ENCODE measurements around the gene ITPA.

Gene ITPA

DNA sequence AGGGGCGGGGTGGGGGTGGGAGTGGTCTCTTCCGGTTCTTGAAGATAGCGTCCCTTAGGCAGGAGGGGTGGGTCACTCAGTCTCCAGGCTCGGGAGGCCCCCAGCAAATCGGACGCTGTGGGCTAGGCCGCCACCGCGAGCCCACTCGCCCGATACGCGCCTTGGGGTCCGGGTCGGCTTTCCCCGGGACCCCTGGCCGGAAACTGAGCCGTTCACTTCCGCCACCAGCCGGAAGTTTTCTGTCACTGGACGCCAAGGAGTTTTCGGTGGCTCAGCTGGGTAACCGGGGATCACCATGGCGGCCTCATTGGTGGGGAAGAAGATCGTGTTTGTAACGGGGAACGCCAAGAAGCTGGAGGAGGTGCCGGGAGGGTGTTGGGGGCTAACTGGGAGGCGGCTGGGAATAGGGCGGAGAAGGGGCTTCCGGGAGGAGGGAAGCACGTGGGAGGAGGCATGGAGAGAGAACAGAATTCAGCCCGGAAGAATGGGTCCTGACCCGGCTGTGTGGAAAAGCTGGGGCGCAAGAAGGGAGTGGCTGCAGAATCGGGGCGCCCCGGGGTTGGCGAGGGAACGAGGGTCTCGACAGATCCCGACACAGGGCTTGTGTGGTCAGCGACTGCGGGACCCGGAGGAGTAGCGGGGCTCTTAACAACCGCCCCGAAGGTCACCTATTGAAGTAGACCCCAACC is at the start of gene ITPA:
TSS of gene ITPA (plus strand) at position 242 of the 689 bp plus-strand sequence. CDS start at position 296, 54 bp downstream.
- in situ Hi-C loops (cut with MboI; ENCODE audit: low sequenced_read_pairs) = no loop called here

DNA sequence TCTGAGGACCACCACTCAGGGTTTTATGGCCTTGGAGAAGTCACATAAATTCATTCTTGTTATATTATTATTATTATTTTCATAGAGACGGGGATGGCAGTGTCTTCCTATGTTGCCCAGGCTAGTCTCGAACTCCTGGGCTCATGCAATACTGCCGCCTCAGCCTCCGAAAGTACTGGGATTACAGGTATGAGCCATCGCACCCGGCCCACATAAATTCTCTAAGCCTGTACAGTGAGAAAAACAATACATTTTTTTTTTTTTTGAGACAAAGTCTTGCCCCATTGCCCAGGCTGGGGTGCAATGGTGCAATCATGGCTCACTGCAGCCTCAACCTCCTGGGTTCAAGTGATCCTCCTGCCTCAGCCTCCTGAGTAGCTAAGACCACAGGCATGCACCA is 48.9 kb upstream of the ITPA start:
- in situ Hi-C loops (cut with MboI; ENCODE audit: low sequenced_read_pairs) = no loop called here

- in situ Hi-C loops (cut with MboI; ENCODE audit: low sequenced_read_pairs) = no loop called here
Observed at GRCh38 chr20:3161316-3162079, 47.8 kb upstream of the ITPA start.

DNA sequence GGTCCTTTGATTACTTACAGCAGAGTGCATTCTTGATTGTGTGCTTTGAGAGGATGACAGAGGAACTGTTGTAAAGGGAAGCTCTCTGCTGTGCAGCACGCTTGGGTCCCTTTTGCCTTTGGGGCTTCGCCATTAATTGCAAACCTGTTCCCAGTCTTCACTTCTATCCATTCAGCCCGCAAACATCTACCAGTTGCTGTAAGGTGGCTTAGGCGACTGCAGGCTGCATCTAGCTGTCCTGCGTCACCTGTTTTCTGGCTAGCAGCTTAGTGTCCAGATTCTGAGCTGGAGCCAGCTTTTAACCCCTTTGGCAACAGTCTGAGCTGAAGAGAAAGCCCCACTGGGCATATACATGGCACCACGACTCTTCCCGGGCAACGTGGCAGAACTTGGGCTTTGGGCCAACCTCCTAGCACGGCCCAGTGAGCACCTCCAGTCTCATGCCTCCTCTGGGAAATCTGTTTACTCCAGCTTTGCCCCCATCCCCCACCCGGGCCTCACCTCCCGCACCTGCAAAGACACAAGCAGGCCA is 47.2 kb upstream of the ITPA start:
- in situ Hi-C loops (cut with MboI; ENCODE audit: low sequenced_read_pairs) = no loop called here

DNA sequence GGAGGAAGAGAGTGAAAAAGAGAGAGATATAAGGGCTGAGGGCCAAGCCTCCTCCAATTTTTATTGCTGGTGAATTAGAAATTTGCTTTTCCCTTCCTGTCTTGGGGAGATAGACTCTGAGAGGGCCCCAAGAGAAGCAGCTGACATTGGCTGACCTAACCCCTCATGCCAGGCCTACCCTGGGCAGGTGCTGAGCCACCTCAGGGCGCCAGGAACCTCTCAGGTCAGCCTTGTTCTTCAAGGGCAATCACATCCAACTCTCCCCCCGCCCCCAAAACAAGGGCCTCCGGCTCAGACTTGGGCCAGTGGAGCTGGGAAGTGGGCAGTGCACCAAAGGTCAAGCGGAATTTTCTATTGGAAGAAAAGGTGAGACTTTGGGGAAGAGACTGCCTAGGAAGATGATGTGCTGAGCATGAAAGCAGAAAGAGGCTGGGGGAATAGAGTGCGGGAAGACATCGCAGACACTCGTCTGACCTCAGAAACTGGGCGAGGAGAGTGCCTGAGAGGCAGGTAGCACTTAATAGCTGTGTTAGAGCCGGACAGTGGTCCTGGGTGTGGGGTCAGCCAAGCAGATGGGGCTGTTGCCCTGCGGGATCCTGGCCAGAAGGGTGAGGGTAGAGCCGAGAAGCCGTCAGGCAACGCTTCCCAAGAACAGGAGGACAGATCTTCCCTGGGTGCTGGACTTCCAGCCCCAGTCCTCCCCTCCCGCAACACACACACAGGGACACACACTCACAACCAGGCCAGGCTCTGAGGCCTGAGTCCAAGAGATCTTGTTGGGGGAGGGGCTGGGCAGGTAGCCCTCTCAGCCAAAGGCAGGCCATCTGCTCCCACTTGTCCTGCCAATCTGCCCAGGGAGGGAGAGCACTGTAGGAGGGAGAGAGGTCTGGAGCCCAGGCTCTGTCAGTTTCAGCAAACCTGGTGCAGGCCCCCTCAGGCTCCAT is 45.9 kb upstream of the ITPA start:
- in situ Hi-C loops (cut with MboI; ENCODE audit: low sequenced_read_pairs) = no loop called here

GRCh38 chr20:3164043-3164762 is 45.1 kb upstream of the ITPA start:
- in situ Hi-C loops (cut with MboI; ENCODE audit: low sequenced_read_pairs) = no loop called here

DNA sequence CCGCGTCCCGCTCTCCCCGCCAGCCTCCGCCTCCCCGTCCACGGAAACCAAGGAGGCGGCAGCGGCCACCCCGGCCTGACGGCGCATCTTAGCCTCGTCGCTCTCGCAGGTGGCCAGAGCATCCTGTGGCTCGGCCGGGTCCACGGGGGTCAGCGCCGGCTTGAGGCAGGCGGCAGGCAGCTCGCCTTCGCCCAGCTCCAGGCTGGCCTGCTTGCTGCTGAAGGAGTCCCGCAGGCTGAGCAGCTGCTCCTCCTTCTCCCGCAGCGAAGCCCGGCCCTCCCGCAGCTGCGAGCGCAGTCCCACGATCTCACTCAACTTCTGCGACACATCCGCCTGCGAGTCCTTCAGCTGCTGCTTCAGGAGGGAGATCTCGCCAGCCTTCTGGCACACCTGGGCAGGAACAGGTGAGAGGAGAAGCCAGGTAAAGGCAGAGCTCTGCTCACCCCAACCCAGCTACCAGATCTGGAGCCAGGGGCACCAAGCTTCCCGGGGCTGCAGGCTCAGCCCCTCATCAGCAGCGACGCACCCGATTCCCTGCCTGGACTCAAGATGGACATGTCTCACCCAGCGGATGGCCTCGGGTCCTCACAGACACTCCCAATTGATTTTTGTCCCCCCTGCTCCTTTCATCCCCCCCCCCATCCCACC is 44.4 kb upstream of the ITPA start:
- in situ Hi-C loops (cut with MboI; ENCODE audit: low sequenced_read_pairs) = no loop called here

- in situ Hi-C loops (cut with MboI; ENCODE audit: low sequenced_read_pairs) = no loop called here
Observed at GRCh38 chr20:3165473-3166337, 43.6 kb upstream of the ITPA start.

- in situ Hi-C loops (cut with MboI; ENCODE audit: low sequenced_read_pairs) = no loop called here
Observed at GRCh38 chr20:3166338-3166912, 42.9 kb upstream of the ITPA start.

- in situ Hi-C loops (cut with MboI; ENCODE audit: low sequenced_read_pairs) = no loop called here
Observed at GRCh38 chr20:3166913-3167342, 42.4 kb upstream of the ITPA start.

- in situ Hi-C loops (cut with MboI; ENCODE audit: low sequenced_read_pairs) = no loop called here
Observed at GRCh38 chr20:3167738-3168078, 41.6 kb upstream of the ITPA start.

DNA sequence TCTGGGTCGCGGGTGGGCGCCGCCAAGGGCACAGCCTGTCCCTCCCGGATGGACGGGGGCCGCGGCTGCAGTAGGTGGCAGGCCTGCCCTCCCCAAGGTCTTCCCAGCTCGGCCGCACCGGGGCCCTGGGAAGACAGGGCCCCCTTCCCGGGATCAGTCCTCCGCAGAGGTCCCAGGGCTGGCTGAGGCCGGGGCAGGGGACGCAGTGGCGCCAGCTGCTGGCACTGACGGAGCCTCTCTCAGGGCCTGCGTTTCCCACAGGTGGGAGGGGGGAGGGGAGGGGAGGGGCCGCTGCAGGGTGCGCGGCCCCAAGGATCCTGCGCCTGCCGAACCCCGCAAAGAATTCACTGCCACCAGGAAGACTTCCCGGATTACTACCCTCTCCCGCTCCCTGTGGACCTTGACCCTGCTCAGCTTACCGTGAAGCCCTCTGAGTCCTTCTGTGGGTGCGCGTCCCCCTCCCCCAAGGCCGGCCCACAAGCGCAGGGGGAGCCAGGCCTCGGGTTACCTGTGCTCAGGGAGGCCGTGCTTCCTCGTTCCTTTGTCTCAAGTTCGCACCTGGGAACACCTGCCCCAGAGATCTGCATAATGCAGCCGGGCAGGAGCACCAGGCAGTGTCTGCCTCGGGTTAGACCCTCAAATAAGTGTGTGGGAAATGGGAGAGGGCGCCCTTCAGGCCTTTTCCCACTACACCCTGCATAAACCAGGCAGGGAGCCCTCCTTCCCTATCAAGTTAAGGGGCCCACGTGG is 41.0 kb upstream of the ITPA start:
- in situ Hi-C loops (cut with MboI; ENCODE audit: low sequenced_read_pairs) = no loop called here

DNA sequence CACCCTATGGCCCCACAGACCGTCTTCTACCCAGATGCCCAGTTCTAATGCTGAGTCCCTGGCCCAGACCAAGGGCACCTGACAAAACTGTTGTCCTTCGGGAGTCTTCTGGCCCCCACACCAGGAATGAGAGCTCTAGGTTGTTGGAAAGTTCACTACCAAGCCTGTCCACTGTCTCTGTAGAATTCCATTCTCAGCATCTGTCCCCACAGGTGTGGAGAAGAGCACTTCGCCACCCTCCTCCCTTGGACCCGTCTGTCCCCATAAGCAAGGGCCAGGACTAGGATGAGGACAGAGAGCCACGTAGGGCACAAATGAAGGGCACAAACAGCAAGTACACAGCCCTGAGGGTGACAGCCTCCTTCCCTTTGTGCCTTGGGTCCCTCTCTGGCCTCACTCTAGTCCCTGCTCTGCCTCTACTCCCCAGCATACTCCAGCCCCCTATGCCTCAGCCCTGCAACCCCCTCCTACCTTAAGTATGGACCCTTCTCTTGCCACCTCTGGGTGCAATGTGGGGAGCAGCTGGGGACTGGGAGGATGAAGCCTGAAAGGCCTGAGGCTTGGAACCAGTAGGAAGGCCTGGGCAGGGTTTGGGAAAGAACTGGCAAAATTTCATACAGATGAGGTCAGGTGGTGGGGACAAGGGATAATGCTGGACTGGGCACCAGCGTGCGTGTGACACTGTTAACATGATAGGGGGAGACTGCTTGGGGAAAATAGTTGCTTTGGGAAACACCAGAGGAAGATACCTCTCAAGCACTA is 40.3 kb upstream of the ITPA start:
- in situ Hi-C loops (cut with MboI; ENCODE audit: low sequenced_read_pairs) = no loop called here

- in situ Hi-C loops (cut with MboI; ENCODE audit: low sequenced_read_pairs) = no loop called here
Observed at GRCh38 chr20:3171391-3172125, 37.7 kb upstream of the ITPA start.

DNA sequence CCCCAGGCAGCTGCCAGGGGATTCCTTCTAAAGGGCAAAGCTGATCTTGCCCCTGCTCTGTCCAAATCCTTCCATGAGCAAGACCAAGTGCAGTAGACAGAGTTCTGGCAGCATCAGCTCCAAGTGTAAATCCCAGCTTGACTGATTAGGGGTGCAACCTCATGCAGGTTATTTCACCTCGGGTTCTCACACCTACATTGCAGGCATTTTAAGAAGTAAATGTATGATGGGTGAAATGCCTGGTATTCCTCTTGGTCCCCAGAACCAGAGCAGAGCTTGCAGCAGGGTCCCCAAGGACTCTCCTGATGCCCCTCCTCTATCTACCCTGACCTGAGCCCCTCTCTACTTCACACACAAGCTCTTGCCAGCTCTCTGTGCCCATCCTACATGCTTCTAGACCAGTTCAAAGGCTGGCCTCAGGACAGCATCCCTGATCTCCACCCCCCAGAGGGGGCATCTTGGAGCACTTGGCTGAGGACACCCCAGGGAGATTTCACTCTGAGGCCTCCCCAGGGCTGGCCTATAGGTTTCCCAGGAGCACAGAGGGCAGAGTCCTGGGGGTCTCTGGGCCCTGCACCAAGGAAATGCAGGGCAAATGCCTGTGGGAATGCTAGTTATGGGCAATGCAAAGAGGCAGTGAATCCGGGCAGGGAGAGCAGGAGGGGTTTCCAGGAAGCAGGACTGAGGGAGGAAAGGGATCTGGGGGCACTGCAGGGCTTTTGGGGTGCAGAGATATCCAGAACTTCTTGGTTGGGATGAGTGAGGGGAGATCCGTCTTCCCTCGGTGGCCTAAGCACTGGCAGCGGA is 37.0 kb upstream of the ITPA start:
- in situ Hi-C loops (cut with MboI; ENCODE audit: low sequenced_read_pairs) = no loop called here
